H9 (cell line): ENCODE measurements around the gene GATD1. TPM values are rescaled to one million over a fixed set of nuclear protein-coding genes. Genes with fewer than 3 reads are reported as not detected.

ENCODE experiments used
- DNase-seq: peaks from one replicate; pipeline ENCODE4 v3.0.0-alpha.2; 2017
- H2AFZ ChIP-seq: one replicate; pipeline ENCODE4 v1.6.1; 2013; ENCODE audit warnings: mild to moderate bottlenecking, low read length, control low read depth, moderate library complexity
- H2AK5ac ChIP-seq: 2 replicates; pipeline ENCODE4 v1.6.1; 2013; ENCODE audit warnings: low read length, control low read depth, mixed read lengths; ENCODE audit not compliant: insufficient read length
- H2BK120ac ChIP-seq: one replicate; pipeline ENCODE4 v1.6.1; 2013; ENCODE audit warnings: low read depth, mild to moderate bottlenecking, low read length, control low read depth, inconsistent platforms; ENCODE audit not compliant: poor library complexity, severe bottlenecking
- H2BK12ac ChIP-seq: 2 replicates; pipeline ENCODE4 v1.6.1; 2013; ENCODE audit warnings: low read length, control low read depth, mixed read lengths, low read depth; ENCODE audit not compliant: insufficient read length
- H2BK15ac ChIP-seq: 2 replicates; pipeline ENCODE4 v1.6.1; 2013; ENCODE audit warnings: low read depth, low read length, control low read depth
- H2BK20ac ChIP-seq: one replicate; pipeline ENCODE4 v1.6.1; 2013; ENCODE audit warnings: low read depth, mild to moderate bottlenecking, low read length, control low read depth, inconsistent platforms; ENCODE audit not compliant: poor library complexity, severe bottlenecking
- H2BK5ac ChIP-seq: 2 replicates; pipeline ENCODE4 v1.6.1; 2013; ENCODE audit warnings: low read length, control low read depth, mixed read lengths; ENCODE audit not compliant: insufficient read length
- H3K14ac ChIP-seq: 2 replicates; pipeline ENCODE4 v1.6.1; 2013; ENCODE audit warnings: low read length, control low read depth; ENCODE audit not compliant: insufficient read depth
- H3K18ac ChIP-seq: 2 replicates; pipeline ENCODE4 v1.6.1; 2013; ENCODE audit warnings: low read depth, mild to moderate bottlenecking, mixed read lengths, low read length, control low read depth; ENCODE audit not compliant: insufficient read length
- H3K23ac ChIP-seq: 2 replicates; pipeline ENCODE4 v1.6.1; 2013; ENCODE audit warnings: low read length, control low read depth, mixed read lengths, low read depth; ENCODE audit not compliant: insufficient read length
- H3K23me2 ChIP-seq: 2 replicates; pipeline ENCODE4 v1.6.1; 2013; ENCODE audit warnings: low read depth, mild to moderate bottlenecking, mixed read lengths, low read length, control low read depth; ENCODE audit not compliant: insufficient read length, poor library complexity, severe bottlenecking
- H3K27ac ChIP-seq: 2 replicates; pipeline ENCODE4 v1.5.1; 2013; ENCODE audit warnings: low read length, control low read depth, mixed read lengths, low read depth; ENCODE audit not compliant: insufficient read length
- H3K27me3 ChIP-seq: 2 replicates; pipeline ENCODE4 v1.6.1; 2013; ENCODE audit warnings: low read length, control low read depth, inconsistent platforms; ENCODE audit not compliant: insufficient read depth
- H3K4ac ChIP-seq: 2 replicates; pipeline ENCODE4 v1.6.1; 2013; ENCODE audit warnings: low read depth, mild to moderate bottlenecking, control low read depth, inconsistent platforms, low read length, moderate library complexity
- H3K4me1 ChIP-seq: 2 replicates; pipeline ENCODE4 v1.6.1; 2013; ENCODE audit warnings: low read length, control low read depth, inconsistent platforms; ENCODE audit not compliant: insufficient read depth
- H3K4me2 ChIP-seq: 2 replicates; pipeline ENCODE4 v1.6.1; 2013; ENCODE audit warnings: low read length, control low read depth, mixed read lengths; ENCODE audit not compliant: insufficient read length, insufficient read depth
- H3K56ac ChIP-seq: 2 replicates; pipeline ENCODE4 v1.6.1; 2013; ENCODE audit warnings: low read depth, mild to moderate bottlenecking, mixed read lengths, low read length, control low read depth; ENCODE audit not compliant: insufficient read length
- H3K79me1 ChIP-seq: 2 replicates; pipeline ENCODE4 v1.6.1; 2013; ENCODE audit warnings: low read depth, mild to moderate bottlenecking, moderate library complexity, low read length, control low read depth, inconsistent platforms; ENCODE audit not compliant: insufficient read depth, poor library complexity, severe bottlenecking
- H3K79me2 ChIP-seq: 2 replicates; pipeline ENCODE4 v1.6.1; 2013; ENCODE audit warnings: low read length, control low read depth, inconsistent platforms; ENCODE audit not compliant: insufficient read depth
- H3K9ac ChIP-seq: 2 replicates; pipeline ENCODE4 v1.6.1; 2013; ENCODE audit warnings: low read length, control low read depth, mixed read lengths; ENCODE audit not compliant: insufficient read length; ENCODE audit errors: extremely low read depth
- H3K9me3 ChIP-seq: one replicate; pipeline ENCODE4 v1.6.1; 2013; ENCODE audit warnings: low read depth, low read length, inconsistent platforms; ENCODE audit not compliant: control insufficient read depth
- H3T11ph ChIP-seq: one replicate; pipeline ENCODE4 v1.6.1; 2013; ENCODE audit warnings: mild to moderate bottlenecking, low read length, control low read depth, inconsistent platforms
- H4K20me1 ChIP-seq: one replicate; pipeline ENCODE4 v1.6.1; 2013; ENCODE audit not compliant: control insufficient read depth, insufficient read length, insufficient read depth
- H4K5ac ChIP-seq: 2 replicates; pipeline ENCODE4 v1.6.1; 2013; ENCODE audit warnings: low read depth, mild to moderate bottlenecking, mixed read lengths, low read length, control low read depth; ENCODE audit not compliant: insufficient read length
- H4K8ac ChIP-seq: replicated peaks from 2 replicates; pipeline ENCODE4 v1.6.1; 2013; ENCODE audit warnings: low read length, control low read depth, mixed read lengths, low read depth; ENCODE audit not compliant: insufficient read length
- H4K91ac ChIP-seq: 2 replicates; pipeline ENCODE4 v1.6.1; 2013; ENCODE audit warnings: low read depth, mild to moderate bottlenecking, moderate library complexity, mixed read lengths, low read length, control low read depth; ENCODE audit not compliant: insufficient read length
- H3K27ac Mint-ChIP-seq, 3 experiments: 2 replicates in 2 of 3; 3 replicates in 1 of 3; pipeline ENCODE4 v1.8.0; 2020 to 2021; ENCODE audit warnings: mixed read lengths in 3 of 3, mild to moderate bottlenecking in 1 of 3, moderate library complexity in 1 of 3
- H3K27me3 Mint-ChIP-seq: 2 replicates; pipeline ENCODE4 v1.8.0; 2021; ENCODE audit warnings: low read depth, mild to moderate bottlenecking, moderate library complexity, mixed read lengths
- H3K36me3 Mint-ChIP-seq, 3 experiments: 2 replicates in 2 of 3; 3 replicates in 1 of 3; pipeline ENCODE4 v1.8.0; 2020 to 2021; ENCODE audit warnings: low read depth in 3 of 3, mixed read lengths in 3 of 3; ENCODE audit not compliant: insufficient read depth in 1 of 3
- H3K4me1 Mint-ChIP-seq, 2 experiments: 2 replicates each; pipeline ENCODE4 v1.8.0; 2020; ENCODE audit warnings: mixed read lengths in 2 of 2
- H3K4me3 Mint-ChIP-seq, 2 experiments: 2 replicates in 1 of 2; 3 replicates in 1 of 2; pipeline ENCODE4 v1.8.0; 2020 to 2021; ENCODE audit warnings: mild to moderate bottlenecking in 2 of 2, mixed read lengths in 2 of 2, moderate library complexity in 1 of 2
- H3K9me3 Mint-ChIP-seq, 2 experiments: 2 replicates in 1 of 2; 3 replicates in 1 of 2; pipeline ENCODE4 v1.8.0; 2020; ENCODE audit warnings: mild to moderate bottlenecking in 2 of 2, mixed read lengths in 2 of 2, moderate library complexity in 1 of 2
- WGBS: extraction: QIAGEN DNeasy Blood & Tissue Kit; methylation state at CpG from one replicate; pipeline ENCODE4 v1.1.7; 2013; ENCODE audit warnings: missing lambda C conversion rate, low lambda C conversion rate, mixed read lengths; ENCODE audit not compliant: insufficient read length; ENCODE audit errors: extremely low coverage; 5-methylcytosine and 5-hydroxymethylcytosine counted together
- total RNA-seq: library from RNA; stranded (reverse); gene quantifications from 2 replicates; pipeline ENCODE4 v1.2.1, GENCODE V29; 2021
- TF ChIP-seq, protein P1 (sequence below): fragments of 200-600 bp; sonication (generic); conservative IDR thresholded peaks from 3 replicates; pipeline ENCODE4 v1.8.0; 2021; ENCODE audit warnings: antibody characterized with exemption, mild to moderate bottlenecking

GATD1 gene
- total RNA-seq, 1 experiment from 2014 or later: 60.0 TPM

DNA sequence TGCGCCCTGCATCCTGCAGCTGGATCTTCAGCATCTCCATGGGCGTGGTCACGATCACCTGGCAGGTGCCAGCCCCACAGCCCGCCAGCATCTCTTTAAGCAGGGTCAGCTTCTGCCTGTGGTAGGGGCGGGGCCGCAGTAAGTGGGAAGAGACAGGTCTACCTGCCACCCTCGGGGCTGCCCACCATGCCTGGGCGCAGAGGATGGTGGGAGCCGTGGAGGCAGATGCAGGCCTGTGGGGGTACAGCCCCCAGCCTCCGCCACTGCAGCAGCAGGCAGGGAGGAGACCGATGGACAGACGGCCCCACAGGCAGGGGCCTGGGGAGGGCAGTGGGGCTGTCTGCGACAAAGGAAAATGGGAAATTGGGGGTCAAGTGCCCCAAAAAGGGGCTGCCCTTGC, 15.6 kb upstream of the GATD1 start:
- Histone ChIP-seq H3K56ac (no peak overlapping the region), H3K27me3 (no peaks in the 10 kb centered on the region), H2BK5ac (no peak overlapping the region), H4K91ac (no peak overlapping the region), H4K8ac (no peak overlapping the region), H2BK120ac (no peak overlapping the region), H4K5ac (no peak overlapping the region), H3K4ac (no peak overlapping the region), H4K20me1 (peaks cover 2% of the 10 kb centered on the region), H2AFZ (no peak overlapping the region), H2AK5ac (no peak overlapping the region), H3K9me3 (no peaks in the 10 kb centered on the region), H3K18ac (no peak overlapping the region), H3K23ac (no peak overlapping the region), H3K79me1 (no peaks in the 10 kb centered on the region), H3K23me2 (peaks cover 12% of the 10 kb centered on the region), H2BK12ac (no peak overlapping the region), H3K14ac (no peak overlapping the region), H2BK20ac (no peak overlapping the region), H3K9ac (no peak overlapping the region), H3T11ph (no peak overlapping the region), H3K27ac (no peak overlapping the region), H2BK15ac (no peak overlapping the region), H3K4me1 (no peaks in the 10 kb centered on the region; the same call in 1 of the 2 replicates), H3K79me2 (no peaks in the 10 kb centered on the region), H3K4me2 (no peak overlapping the region)
- H3K4me1 Mint-ChIP-seq: peaks cover 16 to 37% of the 10 kb centered on the region in 2 experiments
- H3K36me3 Mint-ChIP-seq: peaks cover 0 to 16% (median 3%) of the 10 kb centered on the region in 3 experiments; a peak in 2 of 7 replicates
- H3K27me3 Mint-ChIP-seq: no peaks in the 10 kb centered on the region
- no CpG with 5 or more reads among the region's 13 CpGs for WGBS
- TF ChIP-seq, protein P1, sequence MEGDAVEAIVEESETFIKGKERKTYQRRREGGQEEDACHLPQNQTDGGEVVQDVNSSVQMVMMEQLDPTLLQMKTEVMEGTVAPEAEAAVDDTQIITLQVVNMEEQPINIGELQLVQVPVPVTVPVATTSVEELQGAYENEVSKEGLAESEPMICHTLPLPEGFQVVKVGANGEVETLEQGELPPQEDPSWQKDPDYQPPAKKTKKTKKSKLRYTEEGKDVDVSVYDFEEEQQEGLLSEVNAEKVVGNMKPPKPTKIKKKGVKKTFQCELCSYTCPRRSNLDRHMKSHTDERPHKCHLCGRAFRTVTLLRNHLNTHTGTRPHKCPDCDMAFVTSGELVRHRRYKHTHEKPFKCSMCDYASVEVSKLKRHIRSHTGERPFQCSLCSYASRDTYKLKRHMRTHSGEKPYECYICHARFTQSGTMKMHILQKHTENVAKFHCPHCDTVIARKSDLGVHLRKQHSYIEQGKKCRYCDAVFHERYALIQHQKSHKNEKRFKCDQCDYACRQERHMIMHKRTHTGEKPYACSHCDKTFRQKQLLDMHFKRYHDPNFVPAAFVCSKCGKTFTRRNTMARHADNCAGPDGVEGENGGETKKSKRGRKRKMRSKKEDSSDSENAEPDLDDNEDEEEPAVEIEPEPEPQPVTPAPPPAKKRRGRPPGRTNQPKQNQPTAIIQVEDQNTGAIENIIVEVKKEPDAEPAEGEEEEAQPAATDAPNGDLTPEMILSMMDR: no peak
- DNase-seq: no peak
- no peak overlapping the region for H3K4me3 Mint-ChIP-seq
- H3K9me3 Mint-ChIP-seq: no peaks in the 10 kb centered on the region
- no peak overlapping the region for H3K27ac Mint-ChIP-seq
